ENCODE data around the gene PPP4R3A.
"Not testable (repeated sequence)": the region's sequence is repeated elsewhere in the genome, so short reads cannot be mapped to it uniquely, and the experiment has no call there.

The PPP4R3A gene

DNA sequence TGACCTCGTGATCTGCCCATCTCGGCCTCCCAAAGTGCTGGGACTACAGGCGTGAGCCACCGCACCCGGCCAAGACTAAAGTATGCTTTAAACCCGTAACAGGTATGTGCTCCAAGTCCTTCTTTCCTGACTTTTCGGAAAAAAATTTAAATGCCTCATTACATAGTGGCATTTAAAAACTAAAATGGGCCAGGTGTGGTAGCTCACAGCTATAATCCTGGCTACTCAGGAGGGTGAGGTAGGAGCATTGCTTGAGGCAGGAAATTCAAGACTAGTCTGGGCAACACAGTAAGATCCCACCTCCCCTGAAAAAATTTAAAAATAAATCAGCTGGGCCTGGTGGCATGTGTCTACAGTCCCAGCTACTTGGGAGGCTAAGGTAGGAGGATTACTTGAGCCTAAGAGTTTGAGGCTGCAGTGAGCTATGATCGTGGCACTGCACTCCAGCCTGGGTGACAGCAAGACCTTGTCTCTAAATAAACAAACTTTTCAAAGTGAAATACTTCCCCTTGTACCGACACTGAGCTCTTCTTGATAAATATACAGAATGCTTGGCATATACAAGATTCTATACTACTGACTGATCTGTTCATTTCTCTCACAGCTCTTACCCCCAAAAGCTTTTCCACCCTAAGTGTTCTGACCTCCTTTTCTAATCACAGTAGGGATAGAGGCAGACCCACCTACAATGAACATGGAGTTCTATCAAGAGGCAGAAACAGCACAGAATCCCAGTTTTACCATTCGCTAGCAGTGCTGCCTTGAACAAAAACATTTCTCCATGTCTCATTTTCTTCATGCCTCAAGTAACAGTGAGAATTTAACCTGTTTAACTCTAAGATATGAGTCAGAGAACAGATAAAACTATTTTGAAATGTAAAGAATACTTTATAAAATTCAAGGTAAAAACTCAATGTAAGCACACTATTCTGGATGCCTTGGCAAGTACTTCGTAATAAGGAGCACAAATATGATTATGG lies 7.9 kb downstream of the PPP4R3A start:
- no peak overlapping the region for H3K9ac ChIP-seq (ENCODE audit: low read depth, low read length)
- H3K9me3 ChIP-seq (ENCODE audit: insufficient read depth, low read depth, low read length), result no peaks in the 10 kb centered on the region
- H3K27me3 ChIP-seq (ENCODE audit: insufficient read depth, low read length), result no peaks in the 10 kb centered on the region
- no peak overlapping the region for H3K27ac ChIP-seq (ENCODE audit: low read depth, low read length)
- no peaks in the 10 kb centered on the region for H3K4me1 ChIP-seq (ENCODE audit: insufficient read depth, low read length)
- H3K36me3 ChIP-seq (ENCODE audit: insufficient read depth, low read length), result peaks cover 63% of the 10 kb centered on the region
- 94% methylated on average over 10 of the region's 11 CpGs for WGBS
- H3K4me3 ChIP-seq (ENCODE audit: low read length), result no peak overlapping the region

DNA sequence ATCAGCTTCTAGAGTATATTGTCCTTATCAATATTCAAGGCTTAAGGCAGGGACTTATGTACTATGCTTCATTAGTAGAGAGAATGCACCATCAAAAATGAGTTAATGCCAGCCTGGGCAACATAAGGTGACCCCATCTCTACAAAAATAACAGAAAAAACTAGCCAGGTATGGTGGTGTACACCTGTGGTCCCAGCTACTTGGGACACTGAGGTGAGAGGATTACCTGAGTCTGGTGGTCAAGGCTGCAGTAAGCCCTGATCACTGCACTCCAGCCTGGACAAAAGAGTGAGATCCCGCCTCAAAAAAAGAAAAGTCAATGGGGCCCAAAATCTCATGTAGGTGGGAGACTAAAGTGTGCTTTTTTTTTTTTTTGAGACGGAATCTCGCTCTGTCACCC lies 8.8 kb downstream of the PPP4R3A start:
- Histone ChIP-seq H3K27ac (ENCODE audit: low read depth, low read length) (no peak overlapping the region), H3K4me1 (ENCODE audit: insufficient read depth, low read length) (no peaks in the 10 kb centered on the region), H3K4me3 (ENCODE audit: low read length) (no peak overlapping the region), H3K9ac (ENCODE audit: low read depth, low read length) (no peak overlapping the region), H3K27me3 (ENCODE audit: insufficient read depth, low read length) (no peaks in the 10 kb centered on the region), H3K36me3 (ENCODE audit: insufficient read depth, low read length) (peaks cover 58% of the 10 kb centered on the region), H3K9me3 (ENCODE audit: insufficient read depth, low read depth, low read length) (no peaks in the 10 kb centered on the region)
- WGBS, result 95% methylated on average over 3 of the region's 3 CpGs

DNA sequence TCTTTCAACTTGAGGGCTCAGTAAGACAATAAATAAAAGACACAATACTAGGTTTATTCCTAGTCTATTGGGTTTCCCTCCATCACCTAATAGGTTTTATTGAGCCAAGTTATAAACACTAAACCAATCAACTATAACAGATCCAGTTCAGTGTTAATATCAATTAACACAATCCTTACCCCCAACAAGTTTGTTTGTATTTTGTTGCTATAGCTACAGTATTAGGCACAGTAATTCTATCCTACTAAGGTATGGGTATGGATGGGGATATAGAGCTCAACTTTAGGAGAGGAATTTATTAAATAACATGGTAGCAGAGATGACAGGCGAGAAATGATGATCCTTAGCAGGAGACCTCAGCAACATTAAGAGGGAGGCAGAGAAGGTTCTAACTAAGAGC lies 13.3 kb downstream of the PPP4R3A start:
- H3K4me3 ChIP-seq (ENCODE audit: low read length), result no peak overlapping the region
- H3K9ac ChIP-seq (ENCODE audit: low read depth, low read length), result no peak overlapping the region
- H3K27me3 ChIP-seq (ENCODE audit: insufficient read depth, low read length), result no peaks in the 10 kb centered on the region
- peaks cover 19% of the 10 kb centered on the region for H3K36me3 ChIP-seq (ENCODE audit: insufficient read depth, low read length)
- no peaks in the 10 kb centered on the region for H3K4me1 ChIP-seq (ENCODE audit: insufficient read depth, low read length)
- no peak overlapping the region for H3K27ac ChIP-seq (ENCODE audit: low read depth, low read length)
- H3K9me3 ChIP-seq (ENCODE audit: insufficient read depth, low read depth, low read length), result no peaks in the 10 kb centered on the region
- 90% methylated on average over 1 of the region's 1 CpG for WGBS

DNA sequence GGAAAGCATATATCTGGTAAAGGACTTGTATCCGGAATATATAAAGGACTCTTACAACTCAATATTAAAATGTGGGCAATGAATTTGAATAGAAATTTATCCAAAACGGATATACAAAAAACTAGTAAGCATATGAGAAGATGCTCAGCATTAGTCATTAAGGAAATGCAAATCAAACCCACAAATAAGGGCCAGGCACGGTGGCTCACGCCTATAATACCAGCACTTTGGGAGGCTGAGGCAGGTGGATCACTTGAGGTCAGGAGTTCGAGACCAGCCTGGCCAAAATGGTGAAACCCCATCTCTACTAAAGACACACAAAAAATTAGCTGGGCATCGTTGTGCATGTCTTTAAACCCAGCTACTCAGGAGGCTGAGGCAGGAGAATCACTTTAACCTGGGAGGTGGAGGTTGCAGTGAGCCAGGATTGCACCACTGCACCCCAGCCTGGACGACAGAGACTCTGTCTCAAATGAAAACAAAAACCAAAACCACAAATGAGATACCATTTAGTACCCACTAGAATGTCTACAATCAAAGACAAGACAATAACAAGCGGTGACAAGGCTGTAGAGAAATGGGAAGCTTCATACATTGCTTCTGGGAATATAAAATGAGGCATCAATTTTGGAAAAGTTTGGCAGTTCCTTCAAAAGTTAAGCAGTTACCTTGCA lies 15.6 kb downstream of the PPP4R3A start:
- not testable (repeated sequence) for H3K4me1 ChIP-seq (ENCODE audit: insufficient read depth, low read length); H3K9me3 ChIP-seq (ENCODE audit: insufficient read depth, low read depth, low read length); H3K9ac ChIP-seq (ENCODE audit: low read depth, low read length); H3K27ac ChIP-seq (ENCODE audit: low read depth, low read length); H3K4me3 ChIP-seq (ENCODE audit: low read length); H3K27me3 ChIP-seq (ENCODE audit: insufficient read depth, low read length)
- peaks cover 21% of the 10 kb centered on the region for H3K36me3 ChIP-seq (ENCODE audit: insufficient read depth, low read length)
- 72% methylated on average over 7 of the region's 8 CpGs for WGBS

DNA sequence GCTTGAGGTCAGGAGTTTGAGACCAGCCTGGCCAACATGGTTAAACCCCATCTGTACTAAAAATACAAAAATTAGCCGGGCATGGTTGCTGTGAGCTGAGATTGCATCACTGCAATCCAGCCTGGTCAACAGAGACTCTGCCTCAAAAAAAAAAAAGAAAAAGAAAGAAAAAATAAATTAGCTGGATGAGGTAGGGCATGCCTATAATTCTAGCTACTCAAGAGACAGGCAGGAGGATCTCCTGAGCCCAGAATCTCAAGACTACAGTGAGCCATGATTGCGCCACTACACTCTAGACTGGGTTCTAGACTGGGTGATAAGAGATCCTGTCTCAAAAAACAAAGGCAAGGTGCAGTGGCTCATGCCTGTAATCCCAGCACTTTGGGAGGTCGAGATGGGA lies 16.9 kb downstream of the PPP4R3A start:
- no peak overlapping the region for H3K4me3 ChIP-seq (ENCODE audit: low read length)
- 89% methylated on average over 2 of the region's 3 CpGs for WGBS
- no peaks in the 10 kb centered on the region for H3K9me3 ChIP-seq (ENCODE audit: insufficient read depth, low read depth, low read length)
- H3K36me3 ChIP-seq (ENCODE audit: insufficient read depth, low read length), result peaks cover 27% of the 10 kb centered on the region
- no peaks in the 10 kb centered on the region for H3K4me1 ChIP-seq (ENCODE audit: insufficient read depth, low read length)
- H3K27ac ChIP-seq (ENCODE audit: low read depth, low read length), result no peak overlapping the region
- no peak overlapping the region for H3K9ac ChIP-seq (ENCODE audit: low read depth, low read length)
- H3K27me3 ChIP-seq (ENCODE audit: insufficient read depth, low read length), result no peaks in the 10 kb centered on the region

DNA sequence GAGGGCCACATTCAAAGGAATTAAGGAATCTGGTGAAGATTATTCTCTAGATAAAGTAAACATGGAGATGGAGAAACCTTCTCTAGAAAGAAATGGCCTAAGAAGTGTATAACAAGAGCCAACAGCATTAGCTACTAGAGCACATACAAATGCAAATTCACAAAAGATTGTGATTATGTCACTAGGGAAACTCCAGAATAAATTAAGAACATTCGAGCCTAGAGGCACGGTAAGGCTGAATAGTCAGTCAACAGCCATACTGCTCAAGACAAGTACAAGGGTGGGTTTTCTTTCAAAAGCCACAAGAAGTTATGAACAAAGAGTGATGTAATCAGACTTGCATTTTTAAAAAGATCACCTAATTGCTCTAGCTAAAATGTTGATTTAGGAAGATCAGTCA lies 25.4 kb downstream of the PPP4R3A start:
- Histone ChIP-seq H3K36me3 (ENCODE audit: insufficient read depth, low read length) (peaks cover 92% of the 10 kb centered on the region), H3K4me3 (ENCODE audit: low read length) (no peak overlapping the region), H3K4me1 (ENCODE audit: insufficient read depth, low read length) (peaks cover 9% of the 10 kb centered on the region), H3K27me3 (ENCODE audit: insufficient read depth, low read length) (no peaks in the 10 kb centered on the region), H3K9ac (ENCODE audit: low read depth, low read length) (no peak overlapping the region), H3K27ac (ENCODE audit: low read depth, low read length) (no peak overlapping the region), H3K9me3 (ENCODE audit: insufficient read depth, low read depth, low read length) (no peaks in the 10 kb centered on the region)
- 82% methylated on average over 2 of the region's 2 CpGs for WGBS

DNA sequence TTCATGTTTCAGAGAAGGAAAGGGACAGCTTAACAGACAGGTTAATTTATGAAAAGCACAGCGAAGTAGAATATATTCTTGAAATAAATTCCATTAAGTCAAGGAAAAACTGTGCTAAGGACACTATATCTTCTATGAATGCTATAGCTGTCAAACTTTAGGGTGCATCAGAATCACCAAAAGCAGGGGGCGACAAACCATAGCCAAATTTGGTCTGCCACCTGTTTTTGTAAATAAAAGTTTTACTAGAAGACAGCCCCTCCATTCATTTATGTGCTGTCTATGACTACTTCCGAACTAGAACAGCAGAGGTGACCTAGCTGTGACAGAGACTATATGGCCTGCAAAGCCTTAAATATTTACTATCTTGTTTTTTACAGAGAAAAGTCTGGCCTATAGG lies 25.9 kb downstream of the PPP4R3A start:
- no peak overlapping the region for H3K9ac ChIP-seq (ENCODE audit: low read depth, low read length)
- no peak overlapping the region for H3K27ac ChIP-seq (ENCODE audit: low read depth, low read length)
- peaks cover 9% of the 10 kb centered on the region for H3K4me1 ChIP-seq (ENCODE audit: insufficient read depth, low read length)
- no peak overlapping the region for H3K4me3 ChIP-seq (ENCODE audit: low read length)
- no peaks in the 10 kb centered on the region for H3K27me3 ChIP-seq (ENCODE audit: insufficient read depth, low read length)
- no peaks in the 10 kb centered on the region for H3K9me3 ChIP-seq (ENCODE audit: insufficient read depth, low read depth, low read length)
- H3K36me3 ChIP-seq (ENCODE audit: insufficient read depth, low read length), result peaks cover 92% of the 10 kb centered on the region
- WGBS, result 100% methylated on average over 3 of the region's 3 CpGs

- H3K4me3 ChIP-seq (ENCODE audit: low read length), result no peak overlapping the region
- H3K27me3 ChIP-seq (ENCODE audit: insufficient read depth, low read length), result no peaks in the 10 kb centered on the region
- peaks cover 94% of the 10 kb centered on the region for H3K36me3 ChIP-seq (ENCODE audit: insufficient read depth, low read length)
- peaks cover 9% of the 10 kb centered on the region for H3K4me1 ChIP-seq (ENCODE audit: insufficient read depth, low read length)
- no peak overlapping the region for H3K27ac ChIP-seq (ENCODE audit: low read depth, low read length)
- WGBS, result 99% methylated on average over 2 of the region's 2 CpGs
- H3K9me3 ChIP-seq (ENCODE audit: insufficient read depth, low read depth, low read length), result no peaks in the 10 kb centered on the region
- no peak overlapping the region for H3K9ac ChIP-seq (ENCODE audit: low read depth, low read length)
These were observed 27.7 kb downstream of the PPP4R3A start for GRCh38 chr14:91482263-91483013.

- WGBS, result 91% methylated on average over 3 of the region's 3 CpGs
- no peak overlapping the region for H3K27ac ChIP-seq (ENCODE audit: low read depth, low read length)
- peaks cover 100% of the 10 kb centered on the region for H3K36me3 ChIP-seq (ENCODE audit: insufficient read depth, low read length)
These were observed 32.7 kb downstream of the PPP4R3A start for GRCh38 chr14:91477388-91477787.

DNA sequence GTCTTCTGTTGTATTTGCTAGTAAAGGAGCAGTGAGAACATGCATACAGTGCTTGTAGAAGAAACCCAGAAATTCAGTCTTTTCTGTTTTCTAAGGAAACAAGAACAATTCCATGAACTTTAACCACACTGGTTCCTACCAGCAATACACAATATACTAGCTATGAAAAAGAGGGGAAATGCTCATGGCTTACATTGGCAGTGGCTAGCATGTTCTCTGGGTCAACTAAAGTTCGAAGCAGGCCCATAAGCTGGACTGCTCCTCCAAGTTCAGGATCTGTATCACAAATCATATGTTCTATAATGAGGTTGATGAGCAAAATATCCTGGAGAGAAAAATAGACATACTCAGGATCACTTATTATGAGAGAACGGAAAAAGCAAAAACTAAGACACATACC lies 37.1 kb downstream of the PPP4R3A start:
- Histone ChIP-seq H3K27ac (ENCODE audit: low read depth, low read length) (no peak overlapping the region), H3K9me3 (ENCODE audit: insufficient read depth, low read depth, low read length) (no peaks in the 10 kb centered on the region), H3K27me3 (ENCODE audit: insufficient read depth, low read length) (no peaks in the 10 kb centered on the region), H3K36me3 (ENCODE audit: insufficient read depth, low read length) (peaks cover 97% of the 10 kb centered on the region), H3K9ac (ENCODE audit: low read depth, low read length) (no peak overlapping the region), H3K4me3 (ENCODE audit: low read length) (no peak overlapping the region), H3K4me1 (ENCODE audit: insufficient read depth, low read length) (no peaks in the 10 kb centered on the region)
- WGBS, result 100% methylated on average over 1 of the region's 2 CpGs

More at GRCh38 chr14:91477388-91477787, 32.7 kb downstream of the PPP4R3A start:
- H3K4me1 ChIP-seq (ENCODE audit: insufficient read depth, low read length), result no peaks in the 10 kb centered on the region
- no peak overlapping the region for H3K4me3 ChIP-seq (ENCODE audit: low read length)
- H3K9me3 ChIP-seq (ENCODE audit: insufficient read depth, low read depth, low read length), result no peaks in the 10 kb centered on the region
- H3K9ac ChIP-seq (ENCODE audit: low read depth, low read length), result no peak overlapping the region
- no peaks in the 10 kb centered on the region for H3K27me3 ChIP-seq (ENCODE audit: insufficient read depth, low read length)

DNA sequence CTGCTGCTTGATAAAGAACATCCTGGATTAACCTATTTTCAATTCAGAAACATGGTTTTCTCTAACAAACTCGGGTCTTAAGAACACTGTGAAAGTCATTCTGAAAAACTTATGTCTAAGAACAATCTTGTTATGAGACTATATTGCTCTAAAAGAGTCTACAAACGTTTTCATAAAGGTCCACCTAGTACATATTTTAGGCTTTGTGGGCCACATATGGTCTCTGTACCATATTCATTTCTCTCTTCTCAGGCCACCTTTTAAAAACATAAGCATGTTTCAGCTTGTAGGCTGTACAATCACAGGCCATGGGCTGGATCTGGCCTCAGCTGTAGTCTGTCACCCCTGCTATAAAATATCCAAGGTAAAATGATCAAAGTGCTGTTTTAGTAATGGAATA lies 39.9 kb downstream of the PPP4R3A start:
- Histone ChIP-seq H3K9me3 (ENCODE audit: insufficient read depth, low read depth, low read length) (no peaks in the 10 kb centered on the region), H3K4me1 (ENCODE audit: insufficient read depth, low read length) (no peaks in the 10 kb centered on the region), H3K36me3 (ENCODE audit: insufficient read depth, low read length) (peaks cover 97% of the 10 kb centered on the region), H3K9ac (ENCODE audit: low read depth, low read length) (no peak overlapping the region), H3K27me3 (ENCODE audit: insufficient read depth, low read length) (no peaks in the 10 kb centered on the region), H3K4me3 (ENCODE audit: low read length) (no peak overlapping the region), H3K27ac (ENCODE audit: low read depth, low read length) (no peak overlapping the region)
- 96% methylated on average over 2 of the region's 2 CpGs for WGBS
